Dedifferentiated amniotic fluid mesenchymal stem cell (primary cell): ENCODE data around the gene GOLM1.
"Not testable (repeated sequence)": the region's sequence is repeated elsewhere in the genome, so short reads cannot be mapped to it uniquely, and the experiment has no call there.

Source experiments
- DNase-seq: peaks from one replicate; pipeline ENCODE4 v3.0.0-alpha.2; 2016; ENCODE audit errors: extremely low spot score

Gene GOLM1

GRCh38 chr9:86091477-86091876, 7.9 kb downstream of the GOLM1 start:
- no peak for DNase-seq

- no peak for DNase-seq
Measured at GRCh38 chr9:86082870-86083269, 16.5 kb downstream of the GOLM1 start.

- no peak for DNase-seq
Measured at GRCh38 chr9:86079865-86080469, 19.4 kb downstream of the GOLM1 start.

GRCh38 chr9:86079421-86079831, 19.9 kb downstream of the GOLM1 start:
- DNase-seq = no peak

GRCh38 chr9:86078731-86079130, 20.6 kb downstream of the GOLM1 start:
- no peak for DNase-seq

GRCh38 chr9:86077276-86077675, 22.1 kb downstream of the GOLM1 start:
- no peak for DNase-seq

GRCh38 chr9:86075132-86076109, 23.9 kb downstream of the GOLM1 start:
- DNase-seq = no peak

GRCh38 chr9:86073839-86074238, 25.5 kb downstream of the GOLM1 start:
- no peak for DNase-seq

GRCh38 chr9:86072394-86072877, 26.9 kb downstream of the GOLM1 start:
- DNase-seq = peak; percentile 29

GRCh38 chr9:86069206-86069869, 30.0 kb downstream of the GOLM1 start:
- DNase-seq = no peak

- no peak for DNase-seq
Measured at GRCh38 chr9:86064220-86064619, 35.1 kb downstream of the GOLM1 start.

- no peak for DNase-seq
Measured at GRCh38 chr9:86062845-86063693, 36.3 kb downstream of the GOLM1 start.

- DNase-seq = no peak
Measured at GRCh38 chr9:86061972-86062739, 37.2 kb downstream of the GOLM1 start.

GRCh38 chr9:86057491-86057890, 41.9 kb downstream of the GOLM1 start:
- DNase-seq = no peak

GRCh38 chr9:86054695-86055094, 44.7 kb downstream of the GOLM1 start:
- DNase-seq = no peak

GRCh38 chr9:86052556-86053468, 46.5 kb downstream of the GOLM1 start:
- DNase-seq = no peak

- DNase-seq = not testable (repeated sequence)
Measured at GRCh38 chr9:86048018-86048742, 51.2 kb downstream of the GOLM1 start.

GRCh38 chr9:86047361-86047760, 52.0 kb downstream of the GOLM1 start:
- DNase-seq = no peak

- DNase-seq = no peak
Measured at GRCh38 chr9:86046930-86047341, 52.4 kb downstream of the GOLM1 start.
